GM21360 (cell line): Measurements from ENCODE around the gene CCND1.

Experiments
- ATAC-seq: cut with Tn5 transposase; IDR thresholded peaks from one replicate; pipeline ENCODE4 v1.9.1; 2021; ENCODE audit warnings: mild to moderate bottlenecking, moderate library complexity; ENCODE audit not compliant: unreplicated experiment

Gene CCND1

GRCh38 chr11:69651834-69652620, 11.1 kb downstream of the CCND1 start:
- ATAC-seq, result no peak

- ATAC-seq, result no peak
These were observed 12.0 kb downstream of the CCND1 start for GRCh38 chr11:69652999-69653398.

- ATAC-seq, result no peak
These were observed 12.5 kb downstream of the CCND1 start for GRCh38 chr11:69653406-69653960.

- no peak for ATAC-seq
These were observed 13.2 kb downstream of the CCND1 start for GRCh38 chr11:69654001-69654659.

- no peak for ATAC-seq
These were observed 13.9 kb downstream of the CCND1 start for GRCh38 chr11:69654660-69655478.

- no peak for ATAC-seq
These were observed 14.8 kb downstream of the CCND1 start for GRCh38 chr11:69655479-69656428.

GRCh38 chr11:69656536-69657455, 15.8 kb downstream of the CCND1 start:
- ATAC-seq, result no peak

- no peak for ATAC-seq
These were observed 16.5 kb downstream of the CCND1 start for GRCh38 chr11:69657456-69657910.

GRCh38 chr11:69657911-69658625, 17.1 kb downstream of the CCND1 start:
- ATAC-seq, result no peak

GRCh38 chr11:69658626-69659450, 17.9 kb downstream of the CCND1 start:
- ATAC-seq, result no peak

GRCh38 chr11:69659591-69659990, 18.6 kb downstream of the CCND1 start:
- no peak for ATAC-seq

- ATAC-seq, result no peak
These were observed 19.1 kb downstream of the CCND1 start for GRCh38 chr11:69660001-69660500.

GRCh38 chr11:69661413-69661715, 20.4 kb downstream of the CCND1 start:
- no peak for ATAC-seq

GRCh38 chr11:69662021-69662698, 21.2 kb downstream of the CCND1 start:
- ATAC-seq, result no peak

- no peak for ATAC-seq
These were observed 21.9 kb downstream of the CCND1 start for GRCh38 chr11:69662806-69663205.

GRCh38 chr11:69663326-69663725, 22.4 kb downstream of the CCND1 start:
- no peak for ATAC-seq
